GM12878 (cell line): ENCODE results near the gene HIVEP1. TPM values are rescaled to one million over a fixed set of nuclear protein-coding genes. Genes with fewer than 3 reads are reported as not detected.

Experiments
- ATAC-seq: fragments of 200-7000 bp; cut with Tn5 transposase; 3 replicates; pipeline ENCODE4 v1.9.1; 2020; ENCODE audit warnings: mild to moderate bottlenecking, moderate library complexity
- BruUV-seq: library from RNA; stranded (reverse); fragments of 400-500 nt; replicated peaks from 2 replicates; lab custom pipeline; 2021; lab: Mats Ljungman, UMichigan
- CTCF ChIA-PET: fragments of 300-600 bp; sonication (Branson Sonifier 250); formaldehyde crosslinking; extraction: SDS; loops from one replicate; lab custom pipeline; 2021; ENCODE audit warnings: inconsistent platforms; lab: Yijun Ruan, JAX
- POLR2A ChIA-PET: fragments of 350-600 bp; formaldehyde crosslinking; extraction: SDS; loops from one replicate; lab custom pipeline; 2021; ENCODE audit warnings: inconsistent platforms; lab: Charles Lee
- RAD21 ChIA-PET: fragments of 300-600 bp; sonication (Branson Sonifier 250); formaldehyde crosslinking; loops from one replicate; lab custom pipeline; 2023; ENCODE audit warnings: antibody characterized with exemption; ENCODE audit not compliant: unreplicated experiment; lab: Charles Lee
- SMC1A ChIA-PET: fragments of 300-600 bp; sonication (Branson Sonifier 250); formaldehyde crosslinking; loops from one replicate; lab custom pipeline; 2023; ENCODE audit not compliant: unreplicated experiment, uncharacterized antibody; lab: Charles Lee
- DNase-seq: peaks from one replicate; pipeline ENCODE4 v3.0.0-alpha.2; 2011; ENCODE audit warnings: low read depth, low spot score
- FAIRE-seq: peaks from 3 replicates; lab custom pipeline; 2011; peaks lifted over from hg19 to GRCh38; lab: Jason Lieb, UNC
- H2AFZ ChIP-seq: 2 replicates; pipeline ENCODE4 v1.6.0; 2011; ENCODE audit warnings: low read depth, low read length, control low read depth; ENCODE audit not compliant: control insufficient read depth
- H3K27ac ChIP-seq: 2 replicates; pipeline ENCODE4 v1.5.1; 2011; ENCODE audit warnings: control low read depth; ENCODE audit not compliant: control insufficient read depth, insufficient read depth
- H3K27me3 ChIP-seq, 2 experiments: replicated peaks in 1 of 2; 2 replicates each; pipeline versions ENCODE4 v1.6.0 to v1.6.1; 2011; ENCODE audit warnings: low read length in 1 of 2; ENCODE audit not compliant: control insufficient read depth in 2 of 2, insufficient read depth in 2 of 2
- H3K36me3 ChIP-seq, 2 experiments: 2 replicates each; pipeline ENCODE4 v1.5.1; 2011; ENCODE audit warnings: low read length in 1 of 2; ENCODE audit not compliant: control insufficient read depth in 2 of 2, insufficient read depth in 2 of 2
- H3K4me1 ChIP-seq: 2 replicates; pipeline ENCODE4 v1.6.1; 2011; ENCODE audit warnings: mild to moderate bottlenecking, low read length, moderate library complexity, mixed read lengths; ENCODE audit not compliant: control insufficient read depth, insufficient read depth
- H3K4me2 ChIP-seq: 2 replicates; pipeline ENCODE4 v1.6.0; 2011; ENCODE audit warnings: control low read depth; ENCODE audit not compliant: control insufficient read depth, insufficient read depth
- H3K4me3 ChIP-seq: fragments of 200-600 bp; sonication (generic); 2 replicates; pipeline ENCODE4 v1.5.1; 2016
- H3K79me2 ChIP-seq: 2 replicates; pipeline ENCODE4 v1.6.0; 2011; ENCODE audit warnings: low read length; ENCODE audit not compliant: control insufficient read depth, insufficient read depth
- H3K9ac ChIP-seq: 2 replicates; pipeline ENCODE4 v1.8.0; 2011; ENCODE audit warnings: low read length, control low read depth, mixed read lengths; ENCODE audit not compliant: control insufficient read depth, insufficient read depth
- H3K9me3 ChIP-seq: replicated peaks from 3 replicates; pipeline ENCODE4 v1.5.1; 2011; ENCODE audit warnings: mild to moderate bottlenecking, low read length; ENCODE audit not compliant: control insufficient read depth, insufficient read depth
- H4K20me1 ChIP-seq: 2 replicates; pipeline ENCODE4 v1.6.0; 2011; ENCODE audit not compliant: control insufficient read depth, insufficient read depth
- ATF7 ChIP-seq: fragments of 450-650 bp; IDR thresholded peaks from 2 replicates; pipeline ENCODE4 v1.6.1; 2016; ENCODE audit warnings: low read depth, mild to moderate bottlenecking
- BACH1 ChIP-seq: fragments of 450-650 bp; IDR thresholded peaks from 2 replicates; pipeline ENCODE4 v1.6.1; 2017; ENCODE audit warnings: mild to moderate bottlenecking, borderline replicate concordance
- BMI1 ChIP-seq: fragments of 450-650 bp; IDR thresholded peaks from 2 replicates; pipeline ENCODE4 v1.6.1; 2016; ENCODE audit warnings: mild to moderate bottlenecking, moderate library complexity, borderline replicate concordance
- EED ChIP-seq: sonication (generic); IDR thresholded peaks from 2 replicates; pipeline ENCODE4 v1.6.1; 2016; ENCODE audit warnings: antibody characterized with exemption, low read depth
- GABPA ChIP-seq: IDR thresholded peaks from 2 replicates; pipeline ENCODE4 v1.6.1; 2014; ENCODE audit warnings: antibody characterized with exemption, low read depth, mild to moderate bottlenecking, inconsistent platforms
- LARP7 ChIP-seq: fragments of 450-650 bp; IDR thresholded peaks from 2 replicates; pipeline ENCODE4 v1.6.1; 2017; ENCODE audit warnings: mild to moderate bottlenecking
- MEF2A ChIP-seq: IDR thresholded peaks from 2 replicates; pipeline ENCODE4 v1.6.1; 2011; ENCODE audit warnings: low read depth, mild to moderate bottlenecking, low read length, moderate library complexity; ENCODE audit not compliant: insufficient read depth
- RUNX3 ChIP-seq: IDR thresholded peaks from 2 replicates; pipeline ENCODE4 v1.6.1; 2012; ENCODE audit warnings: low read length, inconsistent platforms
- SREBF1 ChIP-seq: IDR thresholded peaks from 2 replicates; pipeline ENCODE4 v1.6.1; 2012; ENCODE audit warnings: mild to moderate bottlenecking, low read length
- SREBF2 ChIP-seq: IDR thresholded peaks from 2 replicates; pipeline ENCODE4 v1.6.1; 2012; ENCODE audit warnings: mild to moderate bottlenecking, low read length
- SUPT20H ChIP-seq: IDR thresholded peaks from 2 replicates; pipeline ENCODE4 v1.6.1; 2011; ENCODE audit warnings: low read depth, mild to moderate bottlenecking, low read length, moderate library complexity, borderline replicate concordance; ENCODE audit not compliant: control insufficient read depth
- TARDBP ChIP-seq: IDR thresholded peaks from 2 replicates; pipeline ENCODE4 v1.6.1; 2016; ENCODE audit warnings: borderline replicate concordance
- ZNF384 ChIP-seq: IDR thresholded peaks from 2 replicates; pipeline ENCODE4 v1.6.1; 2012; ENCODE audit warnings: low read depth, mild to moderate bottlenecking, low read length, improper control_type of control experiment, borderline replicate concordance
- ZSCAN29 ChIP-seq: fragments of 450-650 bp; IDR thresholded peaks from 2 replicates; pipeline ENCODE4 v1.6.1; 2017; ENCODE audit warnings: mild to moderate bottlenecking, moderate library complexity
- ZZZ3 ChIP-seq: IDR thresholded peaks from 2 replicates; pipeline ENCODE4 v1.6.1; 2011; ENCODE audit warnings: low read depth; ENCODE audit not compliant: control insufficient read depth, insufficient read length
- WGBS: methylation state at CpG from one replicate; pipeline ENCODE4 v1.1.6; 2016; ENCODE audit warnings: low lambda C conversion rate; ENCODE audit not compliant: insufficient replicate concordance, insufficient coverage; ENCODE audit errors: missing lambda C conversion rate; 5-methylcytosine and 5-hydroxymethylcytosine counted together
- in situ Hi-C: fragments of 300-500 bp; cut with MboI; formaldehyde crosslinking; loops from 9 replicates; pipeline ENCODE4 v1.14.3; 2018; ENCODE audit warnings: mixed read lengths
- intact Hi-C: fragments of 100-400 bp; cut with micrococcal nuclease; formaldehyde crosslinking; loops from one replicate; pipeline ENCODE4 v1.14.2; 2022; ENCODE audit not compliant: unreplicated experiment
- polyA plus RNA-seq, 11 experiments: library from polyadenylated mRNA; depleted of rRNA in 4 of 11; unstranded in 6 of 11; stranded (reverse) in 5 of 11; fragments of >200 nt; fragmentation: Nextera tagmentation in 4 of 11; fragmentation: Illumina TruSeq in 1 of 11; extraction: Ambion mirVana in 4 of 11; extraction: Trizol in 1 of 11; gene quantifications; 1 replicate in 1 of 11; 2 replicates in 10 of 11; pipeline versions ENCODE4 v1.2.1 to v1.2.3, GENCODE V29; 2011 to 2016; ENCODE audit warnings: inconsistent platforms in 2 of 11, missing spikeins in 2 of 11, low read depth in 1 of 11
- total RNA-seq, 4 experiments: library from RNA; depleted of rRNA in 3 of 4; stranded (reverse); fragments of >200 nt in 3 of 4; fragmentation: Illumina TruSeq in 1 of 4; extraction: Trizol in 1 of 4; gene quantifications; 2 replicates each; pipeline versions ENCODE4 v1.2.1 to v1.2.3, GENCODE V29; 2013 to 2021
- TF ChIP-seq, protein P1 (sequence below): IDR thresholded peaks from 2 replicates; pipeline ENCODE4 v1.6.1; 2012; ENCODE audit warnings: low read depth, low read length, improper control_type of control experiment
- TF ChIP-seq, protein P2 (sequence below), 3 experiments: IDR thresholded peaks in 2 of 3; conservative IDR thresholded peaks in 1 of 3; 2 replicates each; pipeline ENCODE4 v1.5.1; 2011; ENCODE audit warnings: low read depth in 3 of 3, low read length in 3 of 3, mild to moderate bottlenecking in 3 of 3, control low read depth in 2 of 3, moderate library complexity in 2 of 3, inconsistent platforms in 1 of 3, mixed read lengths in 1 of 3; ENCODE audit not compliant: control insufficient read depth in 2 of 3, insufficient read depth in 1 of 3; ENCODE audit errors: extremely low read depth in 1 of 3
- TF ChIP-seq, protein P3 (sequence below): fragments of 450-650 bp; IDR thresholded peaks from 2 replicates; pipeline ENCODE4 v1.6.1; 2017; ENCODE audit warnings: mild to moderate bottlenecking, low read depth, inconsistent platforms; ENCODE audit not compliant: poor library complexity, severe bottlenecking

The HIVEP1 gene
- total and polyA plus RNA-seq, 10 of the 15 experiments (the other 5 are each of a cell fraction or from before 2014, with no cell fraction given) = 4.3 to 37.5 (median 21.6) TPM

DNA sequence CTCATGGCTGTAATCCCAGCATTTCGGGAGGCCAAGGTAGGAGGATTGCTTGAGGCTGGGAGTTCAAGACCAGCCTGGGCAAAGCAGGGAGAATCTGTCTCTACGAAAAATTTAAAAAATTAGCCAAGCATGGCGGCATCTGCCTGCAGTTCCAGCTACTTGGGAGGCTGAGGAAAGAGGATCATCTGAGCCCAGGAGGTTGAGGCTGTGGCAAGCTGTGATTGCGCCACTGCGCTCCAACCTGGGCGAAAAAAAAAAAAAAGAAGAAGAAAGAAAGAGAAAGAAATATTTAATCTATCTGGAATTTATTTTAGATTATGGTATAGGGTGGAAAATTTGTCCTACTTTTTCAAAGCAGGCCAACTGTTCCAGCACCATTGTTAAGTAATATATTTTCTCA, 32.2 kb upstream of the HIVEP1 start (continued):
- TF ChIP-seq EED (no peak), BACH1 (no peak), SREBF1 (no peak), SREBF2 (no peak), ZSCAN29 (no peak), RUNX3 (no peak), GABPA (no peak), BMI1 (no peak), TARDBP (no peak)
- TF ChIP-seq, protein P1, sequence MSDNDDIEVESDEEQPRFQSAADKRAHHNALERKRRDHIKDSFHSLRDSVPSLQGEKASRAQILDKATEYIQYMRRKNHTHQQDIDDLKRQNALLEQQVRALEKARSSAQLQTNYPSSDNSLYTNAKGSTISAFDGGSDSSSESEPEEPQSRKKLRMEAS = no peak
- TF ChIP-seq, protein P2, sequence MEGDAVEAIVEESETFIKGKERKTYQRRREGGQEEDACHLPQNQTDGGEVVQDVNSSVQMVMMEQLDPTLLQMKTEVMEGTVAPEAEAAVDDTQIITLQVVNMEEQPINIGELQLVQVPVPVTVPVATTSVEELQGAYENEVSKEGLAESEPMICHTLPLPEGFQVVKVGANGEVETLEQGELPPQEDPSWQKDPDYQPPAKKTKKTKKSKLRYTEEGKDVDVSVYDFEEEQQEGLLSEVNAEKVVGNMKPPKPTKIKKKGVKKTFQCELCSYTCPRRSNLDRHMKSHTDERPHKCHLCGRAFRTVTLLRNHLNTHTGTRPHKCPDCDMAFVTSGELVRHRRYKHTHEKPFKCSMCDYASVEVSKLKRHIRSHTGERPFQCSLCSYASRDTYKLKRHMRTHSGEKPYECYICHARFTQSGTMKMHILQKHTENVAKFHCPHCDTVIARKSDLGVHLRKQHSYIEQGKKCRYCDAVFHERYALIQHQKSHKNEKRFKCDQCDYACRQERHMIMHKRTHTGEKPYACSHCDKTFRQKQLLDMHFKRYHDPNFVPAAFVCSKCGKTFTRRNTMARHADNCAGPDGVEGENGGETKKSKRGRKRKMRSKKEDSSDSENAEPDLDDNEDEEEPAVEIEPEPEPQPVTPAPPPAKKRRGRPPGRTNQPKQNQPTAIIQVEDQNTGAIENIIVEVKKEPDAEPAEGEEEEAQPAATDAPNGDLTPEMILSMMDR (IDR thresholded peaks at IDR 0.05 in 2 of 3, conservative IDR thresholded peaks at IDR 0.05 in 1 of 3; ENCODE audit: control insufficient read depth in 2 of 3, extremely low read depth in 1 of 3, insufficient read depth in 1 of 3, low read depth in 3 of 3, low read length in 3 of 3) = no peak

DNA sequence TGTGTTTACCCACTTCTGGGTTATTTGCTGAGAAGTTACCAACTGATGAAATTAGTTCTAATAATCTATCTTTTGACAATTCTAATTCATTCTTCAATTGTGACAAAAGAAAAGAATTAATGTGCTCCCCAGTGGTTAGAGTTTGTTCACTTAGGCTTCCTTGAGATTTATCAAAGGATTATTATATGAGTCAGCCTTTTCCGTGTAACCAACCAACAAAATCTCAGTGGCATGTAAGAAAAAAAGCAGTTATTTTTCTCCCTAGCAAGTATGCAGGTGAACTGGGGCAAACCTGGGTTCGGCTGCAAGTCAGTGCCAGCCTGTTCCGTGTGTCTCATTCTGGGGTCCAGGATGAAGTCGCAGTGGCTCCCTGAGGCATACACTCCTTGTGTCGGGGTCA, 28.8 kb upstream of the HIVEP1 start:
- H4K20me1 ChIP-seq = no peaks in the 10 kb centered on the region
- in situ Hi-C loops = no loop called here
- ChIA-PET POLR2A (no interaction called here), SMC1A (interaction anchor here (0.7 to 5.0 kb wide), 5 partner anchors 8 to 24 kb away, joined by 3 to 24 read pairs (median 3); no protein-coding TSS in a partner anchor), RAD21 (interaction anchor here (1.2 kb wide), 1 partner anchor 105 kb away, joined by 3 read pairs; no protein-coding TSS in a partner anchor), CTCF (no interaction called here)
- no peaks in the 10 kb centered on the region for H3K36me3 ChIP-seq
- no peak overlapping the region for H3K9ac ChIP-seq
- no TSS peak for BruUV-seq
- H2AFZ ChIP-seq = no peak overlapping the region
- no peak overlapping the region for H3K4me2 ChIP-seq
- H3K4me3 ChIP-seq = no peak overlapping the region
- no peaks in the 10 kb centered on the region for H3K79me2 ChIP-seq
- no peak overlapping the region for H3K27ac ChIP-seq
- DNase-seq (no peak), FAIRE-seq (no peak), ATAC-seq (no peak)
- intact Hi-C loops = no loop called here
- WGBS = 63% methylated on average over 5 of the region's 5 CpGs
- no peaks in the 10 kb centered on the region for H3K27me3 ChIP-seq
- no peaks in the 10 kb centered on the region for H3K9me3 ChIP-seq
- peaks cover 1% of the 10 kb centered on the region; the same call in 1 of the 2 replicates for H3K4me1 ChIP-seq
- TF ChIP-seq SREBF2 (no peak), ZNF384 (no peak), SUPT20H (no peak), ZZZ3 (no peak), LARP7 (no peak), MEF2A (no peak), ATF7 (no peak)
- TF ChIP-seq, protein P3, sequence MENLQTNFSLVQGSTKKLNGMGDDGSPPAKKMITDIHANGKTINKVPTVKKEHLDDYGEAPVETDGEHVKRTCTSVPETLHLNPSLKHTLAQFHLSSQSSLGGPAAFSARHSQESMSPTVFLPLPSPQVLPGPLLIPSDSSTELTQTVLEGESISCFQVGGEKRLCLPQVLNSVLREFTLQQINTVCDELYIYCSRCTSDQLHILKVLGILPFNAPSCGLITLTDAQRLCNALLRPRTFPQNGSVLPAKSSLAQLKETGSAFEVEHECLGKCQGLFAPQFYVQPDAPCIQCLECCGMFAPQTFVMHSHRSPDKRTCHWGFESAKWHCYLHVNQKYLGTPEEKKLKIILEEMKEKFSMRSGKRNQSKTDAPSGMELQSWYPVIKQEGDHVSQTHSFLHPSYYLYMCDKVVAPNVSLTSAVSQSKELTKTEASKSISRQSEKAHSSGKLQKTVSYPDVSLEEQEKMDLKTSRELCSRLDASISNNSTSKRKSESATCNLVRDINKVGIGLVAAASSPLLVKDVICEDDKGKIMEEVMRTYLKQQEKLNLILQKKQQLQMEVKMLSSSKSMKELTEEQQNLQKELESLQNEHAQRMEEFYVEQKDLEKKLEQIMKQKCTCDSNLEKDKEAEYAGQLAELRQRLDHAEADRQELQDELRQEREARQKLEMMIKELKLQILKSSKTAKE = no peak
- TF ChIP-seq, protein P2 (IDR thresholded peaks at IDR 0.05 in 2 of 3, conservative IDR thresholded peaks at IDR 0.05 in 1 of 3; ENCODE audit: control insufficient read depth in 2 of 3, extremely low read depth in 1 of 3, insufficient read depth in 1 of 3, low read depth in 3 of 3, low read length in 3 of 3) = no peak
